IPS-18a (cell line): ENCODE results near the gene SRGAP2B.
A peak's percentile ranks its signal among the peaks of the same experiment; 100 is the strongest.
"Not testable (repeated sequence)": the region's sequence is repeated elsewhere in the genome, so short reads cannot be mapped to it uniquely, and the experiment has no call there.

Experiments used
- H3K27ac ChIP-seq: one replicate; pipeline ENCODE4 v1.5.1; 2013; ENCODE audit warnings: low read length
- H3K27me3 ChIP-seq: one replicate; pipeline ENCODE4 v1.6.1; 2013; ENCODE audit warnings: mild to moderate bottlenecking, low read length; ENCODE audit not compliant: control insufficient read depth, insufficient read depth
- H3K36me3 ChIP-seq: one replicate; pipeline ENCODE4 v1.6.1; 2013; ENCODE audit warnings: low read depth, low read length; ENCODE audit not compliant: control insufficient read depth
- H3K4me1 ChIP-seq: one replicate; pipeline ENCODE4 v1.6.1; 2013; ENCODE audit warnings: low read depth, low read length; ENCODE audit not compliant: control insufficient read depth
- H3K4me3 ChIP-seq: one replicate; pipeline ENCODE4 v1.5.1; 2013; ENCODE audit warnings: low read length
- H3K9ac ChIP-seq: one replicate; pipeline ENCODE4 v1.6.1; 2013; ENCODE audit warnings: mild to moderate bottlenecking, low read length, moderate library complexity
- H3K9me3 ChIP-seq: one replicate; pipeline ENCODE4 v1.6.1; 2013; ENCODE audit warnings: low read depth, low read length; ENCODE audit not compliant: control insufficient read depth

Gene SRGAP2B

GRCh38 chr1:145095284-145096057, at the start of gene SRGAP2B, which contains the start of gene FAM72D:
Gene SRGAP2B (minus strand): TSS chr1:145095328. CDS start chr1:145092901, 2,427 bp downstream.
Gene FAM72D (plus strand): TSS chr1:145095974. CDS start chr1:145096848, 874 bp downstream.
- not testable (repeated sequence) for H3K9me3 ChIP-seq, H3K36me3 ChIP-seq, H3K4me1 ChIP-seq, H3K27ac ChIP-seq, H3K27me3 ChIP-seq, H3K9ac ChIP-seq
- H3K4me3 ChIP-seq: peak within 1 kb of the TSS; percentile 46

GRCh38 chr1:145144264-145144913, 49.3 kb upstream of the SRGAP2B start:
- not testable (repeated sequence) for H3K27me3 ChIP-seq, H3K27ac ChIP-seq, H3K4me3 ChIP-seq, H3K36me3 ChIP-seq, H3K9ac ChIP-seq, H3K4me1 ChIP-seq, H3K9me3 ChIP-seq

- H3K27me3 ChIP-seq, H3K4me1 ChIP-seq, H3K9ac ChIP-seq, H3K27ac ChIP-seq, H3K9me3 ChIP-seq, H3K4me3 ChIP-seq, H3K36me3 ChIP-seq: not testable (repeated sequence)
Measured at GRCh38 chr1:145140549-145140948, 45.4 kb upstream of the SRGAP2B start.

- H3K9ac ChIP-seq, H3K4me1 ChIP-seq, H3K27ac ChIP-seq, H3K4me3 ChIP-seq, H3K9me3 ChIP-seq, H3K36me3 ChIP-seq, H3K27me3 ChIP-seq: not testable (repeated sequence)
Measured at GRCh38 chr1:145134476-145134875, 39.3 kb upstream of the SRGAP2B start.

GRCh38 chr1:145128697-145129469, 33.8 kb upstream of the SRGAP2B start:
- not testable (repeated sequence) for H3K27ac ChIP-seq, H3K4me3 ChIP-seq

GRCh38 chr1:145127144-145127543, 32.0 kb upstream of the SRGAP2B start:
- not testable (repeated sequence) for H3K27ac ChIP-seq, H3K27me3 ChIP-seq, H3K36me3 ChIP-seq, H3K4me1 ChIP-seq, H3K9me3 ChIP-seq, H3K9ac ChIP-seq, H3K4me3 ChIP-seq

More at GRCh38 chr1:145128697-145129469, 33.8 kb upstream of the SRGAP2B start:
- not testable (repeated sequence) for H3K9me3 ChIP-seq, H3K36me3 ChIP-seq, H3K4me1 ChIP-seq, H3K27me3 ChIP-seq, H3K9ac ChIP-seq

- not testable (repeated sequence) for H3K4me3 ChIP-seq, H3K9me3 ChIP-seq, H3K27me3 ChIP-seq, H3K36me3 ChIP-seq, H3K9ac ChIP-seq, H3K27ac ChIP-seq, H3K4me1 ChIP-seq
Measured at GRCh38 chr1:145125112-145125511, 30.0 kb upstream of the SRGAP2B start.

GRCh38 chr1:145123992-145124641, 29.0 kb upstream of the SRGAP2B start:
- H3K4me3 ChIP-seq, H3K4me1 ChIP-seq, H3K9ac ChIP-seq, H3K36me3 ChIP-seq, H3K27me3 ChIP-seq, H3K9me3 ChIP-seq, H3K27ac ChIP-seq: not testable (repeated sequence)

GRCh38 chr1:145123062-145123395, 27.9 kb upstream of the SRGAP2B start:
- H3K4me3 ChIP-seq, H3K9ac ChIP-seq, H3K4me1 ChIP-seq, H3K9me3 ChIP-seq, H3K36me3 ChIP-seq, H3K27ac ChIP-seq, H3K27me3 ChIP-seq: not testable (repeated sequence)

GRCh38 chr1:145122344-145123061, 27.4 kb upstream of the SRGAP2B start:
- not testable (repeated sequence) for H3K36me3 ChIP-seq, H3K9me3 ChIP-seq, H3K4me3 ChIP-seq, H3K27ac ChIP-seq, H3K4me1 ChIP-seq, H3K27me3 ChIP-seq, H3K9ac ChIP-seq

- H3K36me3 ChIP-seq, H3K9ac ChIP-seq, H3K4me1 ChIP-seq, H3K27ac ChIP-seq, H3K27me3 ChIP-seq, H3K4me3 ChIP-seq, H3K9me3 ChIP-seq: not testable (repeated sequence)
Measured at GRCh38 chr1:145119842-145120241, 24.7 kb upstream of the SRGAP2B start.
